ENCODE data around the gene RSKR.
A peak's percentile ranks its signal among the peaks of the same experiment; 100 is the strongest.
"Not testable (repeated sequence)": the region's sequence is repeated elsewhere in the genome, so short reads cannot be mapped to it uniquely, and the experiment has no call there.

RSKR gene, protein sequence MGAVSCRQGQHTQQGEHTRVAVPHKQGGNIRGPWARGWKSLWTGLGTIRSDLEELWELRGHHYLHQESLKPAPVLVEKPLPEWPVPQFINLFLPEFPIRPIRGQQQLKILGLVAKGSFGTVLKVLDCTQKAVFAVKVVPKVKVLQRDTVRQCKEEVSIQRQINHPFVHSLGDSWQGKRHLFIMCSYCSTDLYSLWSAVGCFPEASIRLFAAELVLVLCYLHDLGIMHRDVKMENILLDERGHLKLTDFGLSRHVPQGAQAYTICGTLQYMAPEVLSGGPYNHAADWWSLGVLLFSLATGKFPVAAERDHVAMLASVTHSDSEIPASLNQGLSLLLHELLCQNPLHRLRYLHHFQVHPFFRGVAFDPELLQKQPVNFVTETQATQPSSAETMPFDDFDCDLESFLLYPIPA

DNA sequence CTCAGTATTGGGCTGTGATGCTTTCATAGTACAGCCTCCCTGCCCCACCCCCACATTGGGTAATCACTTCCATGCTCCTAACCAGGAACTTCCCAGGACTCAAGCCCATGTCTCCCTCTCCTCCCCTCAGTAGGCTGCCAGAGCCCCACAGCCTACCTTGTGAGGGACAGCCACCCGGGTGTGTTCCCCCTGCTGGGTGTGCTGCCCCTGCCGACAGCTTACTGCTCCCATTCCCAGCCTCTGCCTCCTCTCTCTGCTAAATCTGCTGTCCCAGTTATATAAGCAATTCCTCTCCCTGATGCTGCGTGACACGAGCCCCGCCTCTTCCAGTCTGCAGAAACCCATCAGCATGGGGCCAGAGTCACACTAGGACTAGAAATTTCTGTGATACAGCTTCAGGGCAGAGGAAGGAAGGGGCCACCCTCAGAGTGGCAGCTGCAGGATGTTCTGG lies at the start of gene RSKR:
TSS of gene RSKR (minus strand) at position 255 of the 451 bp plus-strand sequence. CDS start at position 231, 24 bp downstream.
- DNase-seq, result no peak

GRCh38 chr17:28663723-28664122 lies 49.7 kb upstream of the RSKR start:
- no peak for DNase-seq

DNA sequence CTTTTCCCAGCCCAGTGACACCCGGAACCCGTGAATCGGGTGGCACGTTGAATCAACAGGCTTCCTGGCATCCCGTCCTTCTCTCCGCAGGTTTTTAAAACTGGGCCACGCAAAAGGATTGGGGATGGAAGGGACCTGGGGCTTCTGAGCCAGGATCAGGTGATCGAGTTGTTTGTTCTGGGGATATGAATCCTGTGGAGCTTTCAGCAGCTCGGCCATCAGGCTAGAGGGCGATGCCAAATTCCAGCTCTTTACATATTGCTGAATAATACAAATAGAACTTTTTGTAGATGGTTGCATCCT lies 48.5 kb upstream of the RSKR start:
- DNase-seq, result no peak

- peak; percentile 93 for DNase-seq
These were observed 47.9 kb upstream of the RSKR start, which contains the start of the genes SDF2 and SUPT6H for GRCh38 chr17:28661635-28662526. Gene SDF2 (minus strand): TSS chr17:28661906. CDS start chr17:28661876, 30 bp downstream. Gene SUPT6H (plus strand): TSS chr17:28662205. CDS start chr17:28673402, 11,197 bp downstream.

GRCh38 chr17:28659497-28659881 lies 45.5 kb upstream of the RSKR start:
- not testable (repeated sequence) for DNase-seq

DNA sequence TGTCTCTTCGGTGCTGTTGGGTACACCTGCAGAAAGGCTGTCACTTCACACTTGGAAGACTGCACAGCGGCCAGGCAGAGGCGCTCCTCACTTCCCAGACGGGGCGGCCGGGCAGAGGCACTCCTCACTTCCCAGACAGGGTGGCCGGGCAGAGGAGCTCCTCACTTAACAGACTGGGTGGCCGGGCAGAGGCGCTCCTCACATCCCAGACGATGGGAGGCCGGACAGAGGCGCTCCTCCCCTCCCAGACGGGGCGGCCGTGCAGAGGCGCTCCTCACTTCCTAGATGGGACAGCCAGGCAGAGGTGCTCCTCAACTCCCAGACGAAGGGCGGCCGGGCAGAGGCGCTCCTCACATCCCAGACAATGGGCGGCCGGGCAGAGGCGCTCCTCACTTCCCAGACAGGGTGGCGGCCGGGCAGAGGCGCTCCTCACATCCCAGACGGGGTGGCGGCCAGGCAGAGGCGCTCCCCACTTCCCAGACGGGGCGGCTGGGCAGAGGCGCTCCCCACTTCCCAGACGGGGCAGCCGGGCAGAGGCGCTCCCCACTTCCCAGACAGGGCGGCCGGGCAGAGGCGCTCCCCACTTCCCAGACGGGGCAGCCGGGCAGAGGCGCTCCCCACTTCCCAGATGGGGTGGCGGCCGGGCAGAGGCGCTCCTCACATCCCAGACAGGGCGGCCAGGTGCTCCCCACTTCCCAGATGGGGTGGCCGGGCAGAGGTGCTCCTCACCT lies 44.9 kb upstream of the RSKR start:
- DNase-seq, result not testable (repeated sequence)

GRCh38 chr17:28658342-28658741 lies 44.4 kb upstream of the RSKR start:
- not testable (repeated sequence) for DNase-seq

GRCh38 chr17:28657756-28658155 lies 43.8 kb upstream of the RSKR start:
- no peak for DNase-seq

- DNase-seq, result no peak
These were observed 41.2 kb upstream of the RSKR start for GRCh38 chr17:28655160-28655559.

GRCh38 chr17:28648698-28649097 lies 34.7 kb upstream of the RSKR start:
- no peak for DNase-seq

DNA sequence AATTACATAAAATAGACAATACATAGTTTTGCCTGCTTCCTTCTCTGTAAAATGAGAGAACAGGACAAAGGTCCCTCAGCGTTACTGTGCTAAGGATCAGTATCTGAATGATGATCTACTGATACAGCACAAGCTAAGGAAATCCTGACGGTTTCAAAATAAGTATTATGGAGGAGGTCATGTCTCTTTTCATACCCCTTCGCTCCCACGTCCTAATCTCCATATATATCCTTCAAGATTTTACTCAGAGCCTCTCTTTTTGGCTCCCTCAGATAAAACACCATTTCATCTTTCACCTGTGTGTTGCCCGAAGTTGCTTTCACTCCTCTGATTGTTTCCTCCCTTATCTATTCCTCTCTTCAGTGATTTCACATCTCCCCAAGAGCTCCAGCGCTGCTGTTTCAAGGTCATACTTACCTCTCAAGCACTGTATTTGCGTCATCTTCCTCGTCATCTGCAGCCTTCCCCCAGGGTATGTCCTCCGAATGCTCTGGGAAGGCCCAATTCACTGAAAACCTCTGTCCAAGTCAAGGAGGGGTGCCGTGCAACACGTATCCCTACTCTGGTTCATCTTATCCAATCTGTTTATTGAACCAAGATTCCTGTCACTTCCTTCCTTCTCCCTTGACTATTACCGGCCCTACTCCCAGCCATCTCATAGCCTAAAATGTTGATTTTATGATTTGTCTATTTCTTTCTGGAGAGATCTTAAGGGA lies 32.2 kb upstream of the RSKR start:
- DNase-seq, result no peak

DNA sequence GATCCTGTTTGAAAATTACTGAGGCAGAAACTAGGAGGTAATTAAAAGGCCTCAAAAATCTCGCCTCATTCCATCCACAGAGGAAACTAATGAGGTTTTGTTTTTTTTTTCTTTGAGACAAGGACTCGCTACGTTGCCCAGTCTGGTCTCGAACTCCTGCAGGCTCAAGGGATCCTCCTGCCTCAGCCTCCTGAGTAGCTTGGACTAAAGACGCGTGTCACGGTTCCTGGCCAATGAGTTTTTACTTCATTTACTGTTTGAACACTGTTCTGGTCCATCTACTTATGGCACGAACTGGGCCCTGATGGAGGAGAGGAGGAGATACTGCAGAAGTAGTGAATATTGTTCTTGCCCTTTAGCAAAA lies 31.6 kb upstream of the RSKR start:
- no peak for DNase-seq

GRCh38 chr17:28644787-28645575 lies 31.0 kb upstream of the RSKR start, which contains the start of gene BLTP2:
Gene BLTP2 (minus strand): TSS chr17:28645158. CDS start chr17:28645056, 102 bp downstream.
- DNase-seq, result peak; percentile 97

- peak; percentile 50 for DNase-seq
These were observed 30.2 kb upstream of the RSKR start for GRCh38 chr17:28643983-28644786.

- DNase-seq, result no peak
These were observed 27.6 kb upstream of the RSKR start for GRCh38 chr17:28641579-28641978.

DNA sequence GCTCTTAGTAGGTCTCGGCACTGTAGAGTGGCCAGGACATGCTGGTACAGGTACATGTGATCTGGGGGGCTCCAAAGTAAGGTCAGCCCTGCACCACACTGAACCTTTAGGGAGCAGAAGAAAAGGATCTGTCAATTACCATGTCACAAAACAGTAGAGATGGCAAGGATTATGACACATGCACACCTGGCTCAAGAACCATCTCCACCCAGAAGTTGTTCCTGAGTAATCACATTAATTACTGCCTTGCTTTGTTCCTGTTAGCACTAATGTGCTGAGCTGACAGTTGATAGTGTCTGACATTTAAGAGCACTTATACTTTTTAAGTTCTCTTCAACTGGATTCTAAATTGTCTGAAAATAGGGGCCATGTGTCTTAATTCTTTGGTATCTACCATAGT lies 21.5 kb upstream of the RSKR start:
- DNase-seq, result no peak

- no peak for DNase-seq
These were observed 20.4 kb upstream of the RSKR start for GRCh38 chr17:28634206-28634865.

DNA sequence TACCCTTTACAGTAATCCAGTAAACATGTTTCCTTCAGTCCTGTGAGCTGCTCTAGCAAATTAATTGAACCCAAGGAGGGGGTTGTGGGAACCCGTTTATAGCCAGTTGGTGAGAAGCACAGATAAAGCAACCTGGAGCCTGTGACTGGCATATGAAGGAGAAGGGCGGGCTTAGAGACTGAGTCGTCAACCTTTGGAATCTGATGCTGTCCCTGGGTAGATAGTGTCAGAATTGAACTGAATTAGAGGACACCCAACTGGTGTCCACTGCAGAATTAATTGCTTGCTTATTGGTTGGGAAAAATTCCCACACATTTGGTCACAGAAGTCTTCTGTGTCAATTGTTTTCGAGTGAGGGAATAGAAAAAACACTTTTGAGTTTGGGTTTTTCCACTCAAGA lies 12.8 kb upstream of the RSKR start:
- no peak for DNase-seq

DNA sequence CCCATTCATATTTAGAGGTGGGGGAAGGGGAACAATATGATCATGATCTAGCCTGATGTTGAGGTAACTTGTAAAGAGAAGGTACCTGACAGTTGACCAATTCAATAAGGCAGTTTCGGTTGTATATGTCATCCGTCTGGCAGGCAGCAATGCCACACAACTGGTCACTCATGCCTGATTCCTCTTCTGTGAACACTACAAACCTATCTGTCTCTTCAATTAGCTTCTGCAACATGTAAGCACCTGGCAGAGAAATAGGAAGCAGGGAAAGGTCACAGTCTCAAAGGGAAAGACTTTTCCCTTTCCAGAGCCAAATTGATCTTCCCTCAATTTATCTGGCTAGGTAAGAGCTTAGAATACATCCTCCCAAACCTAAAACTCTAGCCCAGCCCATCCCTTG lies 10.2 kb upstream of the RSKR start:
- DNase-seq, result no peak

GRCh38 chr17:28623696-28624095 lies 9.7 kb upstream of the RSKR start:
- DNase-seq, result no peak
